ENCODE results near the gene ZNF831. TPM values are rescaled to one million over a fixed set of nuclear protein-coding genes. Genes with fewer than 3 reads are reported as not detected.

The ZNF831 gene
- total and polyA plus RNA-seq, 10 of the 15 experiments (the other 5 are each of a cell fraction or from before 2014, with no cell fraction given): 0.01 to 0.97 (median 0.23) TPM

DNA sequence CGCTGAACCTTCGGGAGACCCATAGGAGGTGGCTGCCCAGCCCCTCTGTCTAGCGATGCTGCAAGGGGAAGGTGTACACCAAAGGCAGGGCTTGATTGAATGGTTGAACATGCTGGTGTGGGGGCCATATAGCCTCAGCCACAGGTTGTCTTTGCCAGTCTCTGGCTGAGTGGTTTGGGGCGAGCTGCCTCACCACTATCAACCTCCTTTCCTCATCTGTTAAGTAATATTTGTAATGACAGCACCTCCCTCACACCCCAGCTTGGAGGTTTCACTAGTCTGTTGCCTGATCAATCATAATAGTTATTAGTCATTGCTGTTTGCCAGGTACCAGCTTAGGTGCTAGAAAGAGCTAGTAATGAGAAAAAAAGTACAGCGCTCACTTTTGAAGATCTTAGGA lies 11.8 kb upstream of the ZNF831 start (continued):
- TF ChIP-seq, protein P1, sequence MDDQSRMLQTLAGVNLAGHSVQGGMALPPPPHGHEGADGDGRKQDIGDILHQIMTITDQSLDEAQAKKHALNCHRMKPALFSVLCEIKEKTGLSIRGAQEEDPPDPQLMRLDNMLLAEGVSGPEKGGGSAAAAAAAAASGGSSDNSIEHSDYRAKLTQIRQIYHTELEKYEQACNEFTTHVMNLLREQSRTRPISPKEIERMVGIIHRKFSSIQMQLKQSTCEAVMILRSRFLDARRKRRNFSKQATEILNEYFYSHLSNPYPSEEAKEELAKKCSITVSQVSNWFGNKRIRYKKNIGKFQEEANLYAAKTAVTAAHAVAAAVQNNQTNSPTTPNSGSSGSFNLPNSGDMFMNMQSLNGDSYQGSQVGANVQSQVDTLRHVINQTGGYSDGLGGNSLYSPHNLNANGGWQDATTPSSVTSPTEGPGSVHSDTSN (IDR thresholded peaks at IDR 0.05; ENCODE audit: insufficient replicate concordance, low read depth, low read length): no peak
- TF ChIP-seq TARDBP (IDR thresholded peaks at IDR 0.05; ENCODE audit: borderline replicate concordance): no peak
- TF ChIP-seq MEF2B (IDR thresholded peaks at IDR 0.05; ENCODE audit: partially characterized antibody, poor library complexity, severe bottlenecking): no peak
- TF ChIP-seq ETV6 (conservative IDR thresholded peaks at IDR 0.05 in 1 of 2, IDR thresholded peaks at IDR 0.05 in 1 of 2; ENCODE audit: borderline replicate concordance in 1 of 2, low read depth in 1 of 2): no peak

DNA sequence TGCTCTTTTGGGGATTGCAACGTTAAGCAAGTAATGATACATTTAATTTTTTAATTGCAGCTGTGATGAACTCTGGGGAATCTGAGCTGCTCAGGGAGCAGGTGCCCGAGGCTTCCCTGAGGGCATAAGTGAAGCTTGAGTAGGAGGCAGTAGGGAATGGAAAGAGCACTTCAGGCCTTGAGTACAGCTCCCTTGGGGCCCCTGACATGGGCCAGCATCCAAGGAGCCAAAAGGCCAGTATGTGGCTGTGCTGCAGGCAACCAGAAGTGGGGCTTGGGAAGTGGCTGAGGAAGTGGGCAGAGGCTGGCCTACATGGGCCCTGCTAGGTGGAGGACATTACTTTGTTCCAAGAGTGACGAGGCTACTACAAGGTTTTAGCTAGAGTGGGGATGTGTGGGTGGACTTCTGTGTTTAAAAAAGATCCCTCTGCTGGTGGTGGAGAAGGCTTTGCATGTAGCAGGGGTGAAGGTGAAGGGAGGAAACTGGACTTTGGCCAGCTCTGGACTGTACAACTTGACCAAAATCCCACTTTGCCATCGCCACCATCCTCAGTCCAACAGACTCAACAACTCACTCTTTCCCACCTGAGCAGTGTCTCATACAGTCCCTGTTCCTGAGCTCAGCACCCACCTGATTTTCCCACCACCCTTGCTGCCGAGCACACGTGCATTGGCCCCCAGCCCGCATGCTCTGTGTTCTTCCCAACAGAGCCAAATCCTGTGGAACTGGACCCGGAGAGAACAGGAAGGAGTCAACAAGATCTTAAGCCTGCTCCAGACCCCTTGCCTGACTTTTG lies 10.9 kb upstream of the ZNF831 start:
- ChIA-PET CTCF (no interaction called here), POLR2A (no interaction called here), SMC1A (ENCODE audit: uncharacterized antibody, unreplicated experiment) (no interaction called here), RAD21 (ENCODE audit: unreplicated experiment) (no interaction called here)
- no peak for DNase-seq (ENCODE audit: low read depth, low spot score)
- in situ Hi-C loops (cut with MboI): no loop called here
- Histone ChIP-seq H3K9me3 (replicated peaks; ENCODE audit: control insufficient read depth, insufficient read depth, low read length) (no peaks in the 10 kb centered on the region; the same call in 2 of the 3 replicates), H3K4me2 (ENCODE audit: control insufficient read depth, insufficient read depth) (no peak overlapping the region), H3K4me1 (ENCODE audit: control insufficient read depth, insufficient read depth, low read length) (no peaks in the 10 kb centered on the region), H3K27me3 (replicated peaks in 1 of 2; ENCODE audit: control insufficient read depth in 2 of 2, insufficient read depth in 2 of 2, low read length in 1 of 2) (peaks cover 0 to 2% of the 10 kb centered on the region in 2 experiments; a peak in 3 of 4 replicates), H3K9ac (ENCODE audit: control insufficient read depth, insufficient read depth, low read length) (no peak overlapping the region), H3K79me2 (ENCODE audit: control insufficient read depth, insufficient read depth, low read length) (no peaks in the 10 kb centered on the region), H3K36me3 (ENCODE audit: control insufficient read depth in 2 of 2, insufficient read depth in 2 of 2, low read length in 1 of 2) (no peaks in the 10 kb centered on the region), H4K20me1 (ENCODE audit: control insufficient read depth, insufficient read depth) (no peaks in the 10 kb centered on the region), H2AFZ (ENCODE audit: control insufficient read depth, low read depth, low read length) (no peak overlapping the region), H3K4me3 (no peak overlapping the region), H3K27ac (ENCODE audit: control insufficient read depth, insufficient read depth) (no peak overlapping the region)
- FAIRE-seq: no peak
- no peak for ATAC-seq
- 39% methylated on average over 8 of the region's 8 CpGs for WGBS (ENCODE audit: insufficient coverage, insufficient replicate concordance, low lambda C conversion rate, missing lambda C conversion rate)
- intact Hi-C loops (cut with micrococcal nuclease; ENCODE audit: unreplicated experiment): no loop called here
- no TSS peak for BruUV-seq (replicated peaks)
- TF ChIP-seq YBX1 (IDR thresholded peaks at IDR 0.05): no peak
- TF ChIP-seq, protein P2, sequence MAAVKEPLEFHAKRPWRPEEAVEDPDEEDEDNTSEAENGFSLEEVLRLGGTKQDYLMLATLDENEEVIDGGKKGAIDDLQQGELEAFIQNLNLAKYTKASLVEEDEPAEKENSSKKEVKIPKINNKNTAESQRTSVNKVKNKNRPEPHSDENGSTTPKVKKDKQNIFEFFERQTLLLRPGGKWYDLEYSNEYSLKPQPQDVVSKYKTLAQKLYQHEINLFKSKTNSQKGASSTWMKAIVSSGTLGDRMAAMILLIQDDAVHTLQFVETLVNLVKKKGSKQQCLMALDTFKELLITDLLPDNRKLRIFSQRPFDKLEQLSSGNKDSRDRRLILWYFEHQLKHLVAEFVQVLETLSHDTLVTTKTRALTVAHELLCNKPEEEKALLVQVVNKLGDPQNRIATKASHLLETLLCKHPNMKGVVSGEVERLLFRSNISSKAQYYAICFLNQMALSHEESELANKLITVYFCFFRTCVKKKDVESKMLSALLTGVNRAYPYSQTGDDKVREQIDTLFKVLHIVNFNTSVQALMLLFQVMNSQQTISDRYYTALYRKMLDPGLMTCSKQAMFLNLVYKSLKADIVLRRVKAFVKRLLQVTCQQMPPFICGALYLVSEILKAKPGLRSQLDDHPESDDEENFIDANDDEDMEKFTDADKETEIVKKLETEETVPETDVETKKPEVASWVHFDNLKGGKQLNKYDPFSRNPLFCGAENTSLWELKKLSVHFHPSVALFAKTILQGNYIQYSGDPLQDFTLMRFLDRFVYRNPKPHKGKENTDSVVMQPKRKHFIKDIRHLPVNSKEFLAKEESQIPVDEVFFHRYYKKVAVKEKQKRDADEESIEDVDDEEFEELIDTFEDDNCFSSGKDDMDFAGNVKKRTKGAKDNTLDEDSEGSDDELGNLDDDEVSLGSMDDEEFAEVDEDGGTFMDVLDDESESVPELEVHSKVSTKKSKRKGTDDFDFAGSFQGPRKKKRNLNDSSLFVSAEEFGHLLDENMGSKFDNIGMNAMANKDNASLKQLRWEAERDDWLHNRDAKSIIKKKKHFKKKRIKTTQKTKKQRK (IDR thresholded peaks at IDR 0.05; ENCODE audit: low read depth, low read length): no peak
- TF ChIP-seq SIN3A (IDR thresholded peaks at IDR 0.05; ENCODE audit: low read depth, low read length): no peak
- TF ChIP-seq CBX5 (IDR thresholded peaks at IDR 0.05; ENCODE audit: low read depth): no peak
- TF ChIP-seq HDAC6 (IDR thresholded peaks at IDR 0.05; ENCODE audit: unreplicated experiment): no peak
- no peak for TF ChIP-seq SMAD5 (IDR thresholded peaks at IDR 0.05; ENCODE audit: low read depth)
- TF ChIP-seq JUNB (IDR thresholded peaks at IDR 0.05): no peak
- TF ChIP-seq ASH2L (IDR thresholded peaks at IDR 0.05; ENCODE audit: borderline replicate concordance, low read depth): no peak
- TF ChIP-seq ZSCAN29 (IDR thresholded peaks at IDR 0.05): no peak
- no peak for TF ChIP-seq SREBF1 (IDR thresholded peaks at IDR 0.05; ENCODE audit: low read length)
- TF ChIP-seq ATF7 (IDR thresholded peaks at IDR 0.05; ENCODE audit: low read depth): no peak
- no peak for TF ChIP-seq NR2C2 (IDR thresholded peaks at IDR 0.05; ENCODE audit: borderline replicate concordance, control insufficient read depth, insufficient read length, low read depth)
- TF ChIP-seq NFIC (IDR thresholded peaks at IDR 0.05; ENCODE audit: low read depth, low read length): no peak
- TF ChIP-seq SMAD1 (IDR thresholded peaks at IDR 0.05; ENCODE audit: low read depth, partially characterized antibody): no peak
- no peak for TF ChIP-seq KAT2A (conservative IDR thresholded peaks at IDR 0.05; ENCODE audit: control insufficient read depth, low read depth, low read length)
- TF ChIP-seq FOXM1 (IDR thresholded peaks at IDR 0.05; ENCODE audit: low read depth, low read length): no peak

Measured in GM12878 (cell line).